Esophagus squamous epithelium (tissue), 5 donors: ENCODE results near the gene ACSS3. TPM values are rescaled to one million over a fixed set of nuclear protein-coding genes. Genes with fewer than 3 reads are reported as not detected.

Experiments
- DNase-seq: peaks from one replicate; lab custom pipeline; 2025; lab: John Stamatoyannopoulos, UW
- H3K27ac ChIP-seq, 4 donors: fragments of 200-600 bp; sonication (generic); one replicate each; pipeline ENCODE4 v1.5.1; 2016 to 2019; ENCODE audit warnings: mild to moderate bottlenecking in 1 of 4
- H3K27me3 ChIP-seq, 4 donors: fragments of 200-600 bp; sonication (generic); 1 replicate in 3 of 4; 2 replicates in 1 of 4; pipeline versions ENCODE4 v1.5.1 to v1.6.0; 2017 to 2021; ENCODE audit warnings: antibody characterized with exemption in 1 of 4
- H3K36me3 ChIP-seq, 3 donors: fragments of 200-600 bp; sonication (generic); one replicate each; pipeline ENCODE4 v1.5.1; 2016 to 2019
- H3K4me1 ChIP-seq, 3 donors: fragments of 200-600 bp; sonication (generic); one replicate each; pipeline ENCODE4 v1.5.1; 2017 to 2019
- H3K4me3 ChIP-seq, 4 donors: fragments of 200-600 bp; sonication (generic); 1 replicate in 3 of 4; 2 replicates in 1 of 4; pipeline ENCODE4 v1.5.1; 2016 to 2019; ENCODE audit warnings: mild to moderate bottlenecking in 2 of 4, moderate library complexity in 1 of 4
- H3K9me3 ChIP-seq, 3 donors: fragments of 200-600 bp; sonication (generic); one replicate each; pipeline ENCODE4 v1.5.1; 2016 to 2019
- CTCF ChIP-seq, 6 experiments: fragments of 450-650 bp in 4 of 6; fragments of 200-600 bp in 2 of 6; sonication (generic) in 2 of 6; IDR thresholded peaks; one replicate each; pipeline ENCODE4 v1.5.1; 2016 to 2019; ENCODE audit warnings: antibody characterized with exemption in 6 of 6, mild to moderate bottlenecking in 4 of 6, moderate library complexity in 4 of 6
- POLR2A ChIP-seq, 4 donors: fragments of 450-650 bp; IDR thresholded peaks; one replicate each; pipeline ENCODE4 v1.6.1; 2017; ENCODE audit warnings: antibody characterized with exemption in 4 of 4, mild to moderate bottlenecking in 4 of 4, moderate library complexity in 3 of 4
- WGBS, 2 donors: methylation state at CpG; one replicate each; pipeline ENCODE4 v1.1.5; 2018; 5-methylcytosine and 5-hydroxymethylcytosine counted together
- intact Hi-C: fragments of 100-400 bp; cut with DNase I; formaldehyde crosslinking; loops from one replicate; pipeline ENCODE4 v1.15.0; 2022
- total RNA-seq, 4 donors: library from RNA; depleted of rRNA; stranded (reverse); fragments of >200 nt; gene quantifications; one replicate each; pipeline ENCODE4 v1.1.0, GENCODE V29; 2016
- donor health status: DM: yes; HTN: yes; CAD: no.

The ACSS3 gene
- total RNA-seq, 4 donors from 2014 or later, result 0.35 to 7.4 (median 1.0) TPM

DNA sequence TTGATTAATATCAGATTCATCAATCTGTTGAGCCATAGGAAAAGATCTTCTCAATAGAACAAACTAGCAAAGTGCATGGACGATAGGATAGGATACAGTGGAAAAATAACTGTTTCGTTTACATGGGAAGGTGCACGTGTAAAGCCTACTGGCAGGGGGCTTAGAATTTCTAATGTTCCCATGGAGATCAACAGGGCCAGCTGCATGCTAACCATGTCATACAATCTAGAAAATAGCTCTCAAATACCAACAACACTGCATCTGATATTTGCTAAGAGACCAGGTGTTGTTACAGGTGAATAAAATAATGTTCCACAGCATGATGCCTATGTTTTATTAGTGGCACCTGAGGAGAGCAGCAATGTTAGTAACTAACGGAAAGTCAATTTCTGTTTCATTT, 72.5 kb downstream of the ACSS3 start:
- H3K9me3 ChIP-seq, result no peaks in the 10 kb centered on the region
- no peak overlapping the region for H3K4me3 ChIP-seq
- no peaks in the 10 kb centered on the region for H3K4me1 ChIP-seq
- TF ChIP-seq CTCF (IDR thresholded peaks at IDR 0.05), result no peak
- TF ChIP-seq POLR2A (IDR thresholded peaks at IDR 0.05), result no peak
- H3K27me3 ChIP-seq, result no peaks in the 10 kb centered on the region
- no peak for DNase-seq
- intact Hi-C loops, result no loop called here
- H3K36me3 ChIP-seq, result no peaks in the 10 kb centered on the region
- 50 to 66% methylated on average over 4 of the region's 4 CpGs for WGBS, 2 donors
- H3K27ac ChIP-seq, result no peak overlapping the region

- no peaks in the 10 kb centered on the region for H3K27me3 ChIP-seq
- no peaks in the 10 kb centered on the region for H3K36me3 ChIP-seq
- no peaks in the 10 kb centered on the region for H3K4me1 ChIP-seq
- intact Hi-C loops, result no loop called here
- no peak for DNase-seq
- TF ChIP-seq POLR2A (IDR thresholded peaks at IDR 0.05) (no peak), CTCF (IDR thresholded peaks at IDR 0.05) (no peak)
- H3K4me3 ChIP-seq, result no peak overlapping the region
- no peak overlapping the region for H3K27ac ChIP-seq
- peaks cover 0 to 4% (median 0%) of the 10 kb centered on the region in 3 donors for H3K9me3 ChIP-seq
- WGBS, 2 donors, result 80 to 81% methylated on average over 3 of the region's 3 CpGs
These were observed 82.0 kb downstream of the ACSS3 start for GRCh38 chr12:81159856-81160255.

- H3K4me3 ChIP-seq, result no peak overlapping the region
- intact Hi-C loops, result no loop called here
- TF ChIP-seq POLR2A (IDR thresholded peaks at IDR 0.05) (no peak), CTCF (IDR thresholded peaks at IDR 0.05) (no peak)
- peaks cover 0 to 4% (median 0%) of the 10 kb centered on the region in 3 donors for H3K9me3 ChIP-seq
- H3K36me3 ChIP-seq, result no peaks in the 10 kb centered on the region
- DNase-seq, result no peak
- no peaks in the 10 kb centered on the region for H3K4me1 ChIP-seq
- no peak overlapping the region for H3K27ac ChIP-seq
- H3K27me3 ChIP-seq, result no peaks in the 10 kb centered on the region
- WGBS, 2 donors, result 80 to 82% methylated on average over 1 to 2 of the region's 5 CpGs
These were observed 83.8 kb downstream of the ACSS3 start for GRCh38 chr12:81161680-81162079.

DNA sequence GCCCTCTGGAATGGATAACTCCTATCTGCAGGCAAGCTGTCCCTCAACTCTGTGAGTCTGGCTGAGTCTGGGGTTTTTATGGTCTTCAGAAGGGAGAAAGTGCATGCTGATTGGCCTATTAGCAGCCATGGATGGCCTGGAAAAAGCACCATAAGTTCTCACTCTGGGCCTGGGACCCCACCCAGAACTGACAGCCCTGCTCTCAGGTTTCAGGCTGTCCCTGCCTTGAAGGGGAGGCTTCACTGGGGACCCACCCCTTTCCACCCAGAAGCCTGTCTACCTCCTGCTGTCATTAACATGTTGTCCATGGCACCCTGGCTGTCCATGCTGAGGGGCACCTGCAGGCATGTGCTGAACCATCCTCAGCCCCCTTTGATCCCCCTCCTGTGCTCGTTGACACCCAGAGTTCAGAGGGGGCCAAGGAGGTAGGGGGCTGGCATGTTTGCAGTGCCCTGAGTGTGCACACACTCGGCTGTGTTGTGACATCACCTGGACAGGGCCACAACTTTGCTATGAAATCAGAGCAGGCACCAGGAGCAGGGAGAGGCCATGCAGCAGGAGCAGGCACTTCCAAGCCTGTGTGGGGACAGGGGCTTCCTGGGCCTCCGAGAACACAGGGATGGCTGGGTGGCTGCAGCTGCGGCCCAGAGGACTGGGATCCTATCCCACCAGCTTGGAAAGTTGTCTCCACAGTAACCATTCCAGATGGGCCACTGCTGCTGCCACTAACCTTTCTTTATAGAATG, 84.7 kb downstream of the ACSS3 start:
- no peak overlapping the region for H3K27ac ChIP-seq
- no peak for DNase-seq
- 55 to 66% methylated on average over 3 of the region's 4 CpGs for WGBS, 2 donors
- H3K36me3 ChIP-seq, result no peaks in the 10 kb centered on the region
- TF ChIP-seq CTCF (IDR thresholded peaks at IDR 0.05) (no peak), POLR2A (IDR thresholded peaks at IDR 0.05) (no peak)
- intact Hi-C loops, result no loop called here
- no peak overlapping the region for H3K4me3 ChIP-seq
- H3K9me3 ChIP-seq, result peaks cover 0 to 4% (median 0%) of the 10 kb centered on the region in 3 donors
- no peaks in the 10 kb centered on the region for H3K27me3 ChIP-seq
- no peaks in the 10 kb centered on the region for H3K4me1 ChIP-seq

DNA sequence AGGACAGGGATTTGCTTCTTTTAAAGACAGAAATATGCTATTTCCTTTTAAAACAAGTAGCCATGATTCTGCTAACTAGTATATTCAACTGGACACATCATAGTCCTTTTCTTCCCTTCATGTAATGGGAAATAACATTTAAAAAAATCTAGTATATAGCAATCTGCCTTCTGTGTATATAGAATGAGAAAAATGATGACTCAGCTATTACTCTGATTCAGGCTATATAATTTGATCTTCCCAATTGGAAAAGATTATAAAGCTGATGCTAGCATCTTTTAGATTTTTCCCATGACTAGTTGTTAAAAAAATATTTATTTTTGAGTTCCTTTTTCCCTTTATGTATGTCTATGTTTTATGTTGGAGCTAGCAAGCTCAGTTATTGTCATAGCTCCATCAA, 86.9 kb downstream of the ACSS3 start:
- no peak overlapping the region for H3K4me3 ChIP-seq
- H3K36me3 ChIP-seq, result no peaks in the 10 kb centered on the region
- H3K27me3 ChIP-seq, result no peaks in the 10 kb centered on the region
- no peak overlapping the region for H3K27ac ChIP-seq
- TF ChIP-seq POLR2A (IDR thresholded peaks at IDR 0.05), result no peak
- no peak for TF ChIP-seq CTCF (IDR thresholded peaks at IDR 0.05)
- no peaks in the 10 kb centered on the region for H3K4me1 ChIP-seq
- no peak for DNase-seq
- intact Hi-C loops, result no loop called here
- peaks cover 0 to 4% (median 0%) of the 10 kb centered on the region in 3 donors for H3K9me3 ChIP-seq
